GM19463 (cell line): Measurements from ENCODE around the gene CRIP3.
"Not testable (repeated sequence)": the region's sequence is repeated elsewhere in the genome, so short reads cannot be mapped to it uniquely, and the experiment has no call there.

ENCODE experiments used
- ATAC-seq: cut with Tn5 transposase; IDR thresholded peaks from one replicate; pipeline ENCODE4 v1.9.1; 2021; ENCODE audit warnings: mild to moderate bottlenecking, moderate library complexity; ENCODE audit not compliant: unreplicated experiment

Gene CRIP3

GRCh38 chr6:43307451-43308100, 1.1 kb downstream of the CRIP3 start:
- no peak for ATAC-seq

- ATAC-seq: no peak
These were observed 2.5 kb downstream of the CRIP3 start for GRCh38 chr6:43306086-43306485.

- no peak for ATAC-seq
These were observed 3.7 kb downstream of the CRIP3 start for GRCh38 chr6:43304882-43305281.

GRCh38 chr6:43304361-43304760, 4.3 kb downstream of the CRIP3 start:
- no peak for ATAC-seq

- ATAC-seq: no peak
These were observed 4.8 kb downstream of the CRIP3 start for GRCh38 chr6:43303751-43304331.

DNA sequence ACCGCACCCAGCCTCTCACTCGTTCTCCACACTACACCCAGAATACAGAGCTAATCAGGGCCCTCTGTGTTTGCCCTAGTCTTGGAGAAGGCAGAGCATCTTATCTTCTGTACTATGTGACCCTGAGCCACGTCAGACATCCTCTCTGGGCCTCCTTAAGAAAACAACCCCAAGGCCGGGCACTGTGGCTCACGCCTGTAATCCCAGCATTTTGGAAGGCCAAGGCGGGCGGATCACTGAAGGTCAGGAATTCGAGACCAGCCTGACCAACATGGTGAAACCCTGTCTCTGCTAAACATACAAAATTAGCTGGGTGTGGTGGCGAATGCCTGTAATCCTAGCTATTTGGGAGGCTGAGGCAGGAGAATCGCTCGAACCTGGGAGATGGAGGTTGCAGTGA, 5.6 kb downstream of the CRIP3 start:
- not testable (repeated sequence) for ATAC-seq

DNA sequence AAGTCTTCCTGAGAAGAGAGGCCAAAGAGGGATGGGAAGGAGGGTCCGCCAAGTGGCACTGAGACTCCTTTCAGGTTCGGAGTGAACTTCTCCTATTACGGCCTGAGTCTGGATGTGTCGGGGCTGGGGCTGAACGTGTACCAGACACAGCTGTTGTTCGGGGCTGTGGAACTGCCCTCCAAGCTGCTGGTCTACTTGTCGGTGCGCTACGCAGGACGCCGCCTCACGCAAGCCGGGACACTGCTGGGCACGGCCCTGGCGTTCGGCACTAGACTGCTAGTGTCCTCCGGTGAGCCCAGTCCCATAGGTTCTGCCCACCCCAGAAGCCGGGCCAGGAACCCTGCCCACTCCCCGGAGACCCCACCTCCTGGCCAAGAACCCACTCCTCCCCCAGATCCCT, 6.5 kb downstream of the CRIP3 start:
- ATAC-seq: no peak

DNA sequence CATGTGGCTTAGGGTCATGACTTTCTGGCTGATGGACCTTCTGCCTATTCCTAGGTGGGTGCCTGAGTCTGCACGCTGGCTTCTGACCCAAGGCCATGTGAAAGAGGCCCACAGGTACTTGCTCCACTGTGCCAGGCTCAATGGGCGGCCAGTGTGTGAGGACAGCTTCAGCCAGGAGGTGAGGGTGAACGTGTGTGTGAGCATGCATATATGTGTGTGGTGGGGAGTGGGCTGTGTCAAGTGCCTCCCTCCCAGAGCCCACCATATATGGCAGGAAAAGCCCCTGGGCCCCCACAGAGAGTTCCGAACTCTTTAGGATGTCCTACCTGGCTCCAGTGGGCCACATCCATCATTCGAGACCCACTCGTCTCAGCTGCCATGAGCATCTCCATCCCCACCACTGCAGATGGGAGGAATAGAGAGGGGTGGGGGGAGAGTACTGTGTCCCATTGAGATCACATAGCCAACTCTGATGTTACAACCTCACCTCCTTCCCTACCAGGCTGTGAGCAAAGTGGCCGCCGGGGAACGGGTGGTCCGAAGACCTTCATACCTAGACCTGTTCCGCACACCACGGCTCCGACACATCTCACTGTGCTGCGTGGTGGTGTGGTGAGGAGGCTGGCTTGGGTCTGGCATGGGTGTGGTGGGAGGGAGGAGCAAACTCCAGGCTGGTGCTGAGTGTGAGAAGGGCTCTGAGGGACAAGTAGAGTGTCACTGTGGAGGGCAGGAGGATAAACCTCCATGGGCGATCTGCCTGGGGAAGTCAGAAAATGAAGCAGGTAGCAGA, 7.3 kb downstream of the CRIP3 start:
- ATAC-seq: no peak

- ATAC-seq: no peak
These were observed 9.0 kb downstream of the CRIP3 start for GRCh38 chr6:43299338-43300293.

DNA sequence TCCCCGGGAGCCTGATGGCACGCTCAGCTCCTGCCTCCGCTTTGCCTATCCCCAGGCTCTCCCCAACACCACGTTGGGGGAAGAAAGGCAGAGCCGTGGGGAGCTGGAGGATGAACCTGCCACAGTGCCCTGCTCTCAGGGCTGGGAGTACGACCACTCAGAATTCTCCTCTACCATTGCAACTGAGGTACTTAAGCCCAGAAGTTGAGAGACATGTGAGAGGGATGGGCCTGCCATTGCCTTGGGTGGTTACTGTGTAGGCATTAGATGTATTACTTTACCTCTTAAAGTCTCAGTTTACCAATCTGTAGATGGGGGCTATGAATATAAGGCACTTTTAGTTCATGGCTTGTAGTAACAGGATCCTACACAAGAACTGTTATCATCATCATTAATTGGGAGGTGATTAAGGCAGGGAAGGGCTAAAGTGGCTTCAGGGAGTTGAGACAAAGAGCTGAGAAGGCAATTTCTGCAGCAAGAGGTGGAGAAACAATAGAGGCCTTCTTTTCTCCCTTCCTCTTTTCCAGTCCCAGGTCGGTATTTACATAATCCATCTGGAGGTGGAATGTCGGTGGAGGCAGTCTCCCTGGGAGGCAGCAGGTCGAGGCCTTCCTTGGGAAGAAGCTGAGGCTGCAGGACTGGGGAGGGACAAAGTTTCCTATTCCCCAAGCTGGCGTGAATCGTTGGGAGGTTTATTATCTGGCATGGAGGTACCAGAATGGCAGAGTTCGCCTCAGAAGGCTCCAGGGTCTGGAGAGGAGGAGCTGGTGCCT, 9.9 kb downstream of the CRIP3 start:
- ATAC-seq: no peak

DNA sequence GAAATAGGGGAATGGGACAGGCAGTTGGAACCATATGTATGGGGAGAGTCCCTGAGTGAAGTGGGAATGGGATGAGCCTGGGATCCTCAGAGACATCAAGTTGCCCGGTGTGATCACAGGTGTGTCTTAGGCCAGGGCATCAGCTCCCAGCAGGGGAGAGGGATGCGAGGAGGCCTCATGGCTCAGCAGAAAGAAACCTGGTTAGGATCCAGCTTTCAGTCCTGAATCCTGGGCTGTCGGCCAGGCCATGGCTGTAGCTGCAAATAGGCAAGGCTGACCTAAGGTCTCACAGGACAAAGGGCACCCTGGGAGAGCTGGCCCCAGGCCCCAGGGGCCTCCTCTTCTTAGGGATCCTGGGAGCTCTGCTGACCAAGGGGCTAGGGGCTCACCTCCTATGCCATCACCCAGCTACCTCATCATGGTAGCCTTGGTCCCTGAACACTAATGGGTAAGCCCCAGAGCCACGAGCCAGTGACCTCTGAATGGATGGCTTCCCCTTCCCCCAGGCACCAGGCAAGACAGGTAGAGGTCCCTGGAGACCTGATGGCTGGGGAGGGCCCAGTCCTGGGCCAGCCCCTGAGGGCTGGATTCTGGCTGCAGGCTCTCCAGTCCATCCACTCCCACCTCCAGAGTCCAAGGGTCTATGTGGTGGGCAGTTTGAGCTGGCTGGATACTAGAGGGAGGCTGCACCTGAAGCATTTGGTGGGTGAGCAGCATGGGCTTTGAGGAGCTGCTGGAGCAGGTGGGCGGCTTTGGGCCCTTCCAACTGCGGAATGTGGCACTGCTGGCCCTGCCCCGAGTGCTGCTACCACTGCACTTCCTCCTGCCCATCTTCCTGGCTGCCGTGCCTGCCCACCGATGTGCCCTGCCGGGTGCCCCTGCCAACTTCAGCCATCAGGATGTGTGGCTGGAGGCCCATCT, 10.7 kb downstream of the CRIP3 start, which contains the start of gene SLC22A7:
TSS of gene SLC22A7 (plus strand) at position 617 of the 921 bp plus-strand sequence. CDS start at position 716, 99 bp downstream.
- no peak for ATAC-seq

GRCh38 chr6:43296780-43297497, 11.7 kb downstream of the CRIP3 start:
- no peak for ATAC-seq

- no peak for ATAC-seq
These were observed 13.2 kb downstream of the CRIP3 start for GRCh38 chr6:43295456-43295855.

GRCh38 chr6:43294536-43294935, 14.1 kb downstream of the CRIP3 start:
- ATAC-seq: no peak

DNA sequence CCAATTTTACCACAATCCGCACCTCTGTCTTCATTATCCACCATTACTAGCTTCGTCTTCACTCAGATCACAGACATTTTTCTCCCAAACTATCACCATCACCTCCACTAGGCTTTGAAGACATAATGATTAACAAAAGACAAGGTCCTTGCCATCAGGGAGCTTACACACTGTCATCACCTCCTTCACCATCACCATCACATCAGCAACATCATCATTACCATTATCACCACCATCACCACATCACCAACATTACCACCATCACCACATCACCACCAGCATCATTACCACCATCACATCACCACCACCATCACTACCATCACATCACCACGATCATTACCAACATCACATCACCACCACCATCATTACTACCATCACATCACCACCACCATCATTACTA, 14.9 kb downstream of the CRIP3 start:
- ATAC-seq: no peak

DNA sequence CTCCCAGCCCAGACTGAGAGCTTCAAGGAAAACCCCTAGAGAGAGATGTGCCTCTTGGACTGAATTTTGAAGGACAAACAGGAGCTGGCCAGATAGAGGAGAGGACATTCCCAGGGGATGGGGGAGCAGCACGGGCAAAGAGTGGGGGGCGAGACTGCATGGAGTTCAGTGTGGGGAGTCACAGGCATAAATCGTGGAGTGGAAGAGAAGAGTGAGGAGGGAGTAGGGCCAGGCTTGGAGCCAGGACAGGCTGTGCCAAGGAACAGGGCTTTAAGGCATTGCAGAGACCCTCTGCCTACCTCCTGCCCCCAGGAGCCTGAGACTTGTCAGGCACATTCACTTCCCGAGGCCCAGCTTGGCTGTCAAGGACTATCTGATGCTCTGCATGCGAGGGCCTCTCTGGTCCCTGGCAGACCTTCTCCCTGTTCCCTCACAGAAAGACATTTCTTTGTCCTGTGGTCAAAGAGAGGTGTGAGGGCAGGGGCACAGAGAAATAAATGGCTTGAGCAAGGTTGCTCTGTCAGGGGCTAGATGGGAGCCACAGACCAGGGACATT, 15.8 kb downstream of the CRIP3 start:
- no peak for ATAC-seq

- no peak for ATAC-seq
These were observed 16.3 kb downstream of the CRIP3 start for GRCh38 chr6:43292341-43292740.

DNA sequence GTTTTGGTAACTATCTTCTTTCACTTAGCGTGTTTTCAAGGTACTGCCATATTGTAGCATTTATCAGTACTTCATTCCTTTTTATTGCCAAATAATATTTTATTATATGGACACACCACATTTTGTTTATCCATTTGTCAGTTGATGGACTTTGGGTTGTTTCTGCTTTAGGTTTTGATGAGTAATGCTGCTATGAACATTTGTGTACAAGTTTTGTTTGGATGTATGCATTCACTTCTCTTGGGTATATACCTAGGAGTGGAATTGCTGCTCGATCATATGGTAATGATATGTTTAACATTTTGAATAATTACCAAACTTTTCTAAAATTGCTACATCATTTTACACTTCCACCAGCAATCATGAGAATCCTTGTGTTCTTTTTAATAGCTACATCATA, 16.9 kb downstream of the CRIP3 start:
- ATAC-seq: no peak
